Neural progenitor cell (in vitro differentiated cells): ENCODE measurements around the gene IGSF3. TPM values are rescaled to one million over a fixed set of nuclear protein-coding genes. Genes with fewer than 3 reads are reported as not detected.
"Not testable (repeated sequence)": the region's sequence is repeated elsewhere in the genome, so short reads cannot be mapped to it uniquely, and the experiment has no call there.

Experiments
- DNase-seq: peaks from one replicate; pipeline ENCODE4 v3.0.0-alpha.2; 2016; ENCODE audit warnings: low spot score
- H2AFZ ChIP-seq: fragments of 200-600 bp; sonication (generic); replicated peaks from 2 replicates; pipeline ENCODE4 v1.6.1; 2016; ENCODE audit warnings: antibody characterized with exemption
- H3F3A ChIP-seq: fragments of 200-600 bp; sonication (generic); 2 replicates; pipeline ENCODE4 v1.6.1; 2016; ENCODE audit warnings: antibody characterized with exemption, low read depth
- H3K27ac ChIP-seq: fragments of 200-600 bp; sonication (generic); 2 replicates; pipeline ENCODE4 v1.5.1; 2016; ENCODE audit warnings: mild to moderate bottlenecking
- H3K27me3 ChIP-seq: fragments of 200-600 bp; sonication (generic); 2 replicates; pipeline ENCODE4 v1.6.1; 2016; ENCODE audit warnings: mild to moderate bottlenecking, moderate library complexity
- H3K36me3 ChIP-seq: fragments of 200-600 bp; sonication (generic); 2 replicates; pipeline ENCODE4 v1.5.1; 2016
- H3K4me1 ChIP-seq: fragments of 200-600 bp; sonication (generic); 2 replicates; pipeline ENCODE4 v1.6.1; 2016; ENCODE audit warnings: mixed run types
- H3K4me2 ChIP-seq: fragments of 200-600 bp; sonication (generic); 2 replicates; pipeline ENCODE4 v1.6.1; 2016
- H3K4me3 ChIP-seq: fragments of 200-600 bp; sonication (generic); 2 replicates; pipeline ENCODE4 v1.5.1; 2016
- H3K79me2 ChIP-seq: fragments of 200-600 bp; sonication (generic); 2 replicates; pipeline ENCODE4 v1.6.1; 2016; ENCODE audit warnings: low read depth
- H3K9ac ChIP-seq: fragments of 200-600 bp; sonication (generic); 2 replicates; pipeline ENCODE4 v1.6.1; 2016
- H3K9me3 ChIP-seq: fragments of 200-600 bp; sonication (generic); 2 replicates; pipeline ENCODE4 v1.5.1; 2016; ENCODE audit warnings: low read depth
- H4K20me1 ChIP-seq: fragments of 200-600 bp; sonication (generic); 2 replicates; pipeline ENCODE4 v1.6.1; 2016; ENCODE audit warnings: low read depth
- H3K27ac Mint-ChIP-seq: 3 replicates; pipeline ENCODE4 v1.8.0; 2021; ENCODE audit warnings: mixed read lengths
- H3K27me3 Mint-ChIP-seq: 2 replicates; pipeline ENCODE4 v1.8.0; 2022; ENCODE audit warnings: low read depth, mild to moderate bottlenecking, inconsistent platforms, moderate library complexity, mixed read lengths; ENCODE audit not compliant: insufficient read depth
- H3K36me3 Mint-ChIP-seq: 3 replicates; pipeline ENCODE4 v1.8.0; 2021; ENCODE audit warnings: mixed read lengths
- H3K4me1 Mint-ChIP-seq: 3 replicates; pipeline ENCODE4 v1.8.0; 2021; ENCODE audit warnings: mixed read lengths
- H3K4me3 Mint-ChIP-seq: 3 replicates; pipeline ENCODE4 v1.8.0; 2021; ENCODE audit warnings: mild to moderate bottlenecking, moderate library complexity, mixed read lengths
- H3K9me3 Mint-ChIP-seq: 3 replicates; pipeline ENCODE4 v1.8.0; 2020; ENCODE audit warnings: mixed read lengths
- total RNA-seq: library from RNA; depleted of rRNA; stranded (reverse); fragments of >200 nt; gene quantifications from 2 replicates; pipeline ENCODE4 v1.2.3, GENCODE V29; 2015; ENCODE audit warnings: low replicate concordance
- TF ChIP-seq, protein P1 (sequence below): fragments of 200-600 bp; sonication (generic); IDR thresholded peaks from 2 replicates; pipeline ENCODE4 v1.5.1; 2017; ENCODE audit warnings: antibody characterized with exemption, mild to moderate bottlenecking

The IGSF3 gene
- total RNA-seq, 1 donor from 2014 or later = 24.0 TPM

DNA sequence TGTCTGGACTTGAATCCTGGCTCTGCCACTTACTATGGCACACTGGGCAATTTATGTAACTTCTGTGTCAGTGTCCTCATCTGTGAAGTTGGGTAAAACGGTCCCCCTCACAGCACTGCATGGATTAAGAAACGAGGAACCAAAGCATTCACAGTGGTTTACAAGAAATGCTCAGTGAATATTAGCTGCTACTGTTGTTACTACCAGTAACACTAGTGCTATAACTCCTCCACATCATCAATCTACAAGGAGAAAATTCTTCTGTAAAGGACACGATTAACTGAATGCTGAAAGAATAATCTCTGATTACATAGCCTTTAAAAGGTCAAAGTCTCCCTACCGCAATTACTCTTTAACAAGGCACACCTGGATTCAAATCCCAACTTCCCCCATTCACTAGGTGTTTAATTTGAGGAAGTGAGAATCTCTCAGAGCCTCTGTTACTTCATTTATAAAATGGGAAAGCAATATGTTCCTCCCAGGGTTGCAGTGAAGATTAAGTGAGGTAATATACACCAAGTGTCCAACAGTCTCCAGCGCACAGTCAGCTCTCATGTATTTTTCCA is 70.7 kb downstream of the IGSF3 start:
- not testable (repeated sequence) for H3K4me3 ChIP-seq, H4K20me1 ChIP-seq, H3K36me3 ChIP-seq, H3K27me3 ChIP-seq, H3K9ac ChIP-seq, H3F3A ChIP-seq, H2AFZ ChIP-seq, H3K27ac Mint-ChIP-seq, H3K27ac ChIP-seq, H3K4me1 ChIP-seq, H3K36me3 Mint-ChIP-seq, DNase-seq, H3K9me3 ChIP-seq, H3K4me3 Mint-ChIP-seq, H3K9me3 Mint-ChIP-seq, H3K79me2 ChIP-seq, H3K4me2 ChIP-seq, H3K27me3 Mint-ChIP-seq
- peaks cover 20% of the 10 kb centered on the region for H3K4me1 Mint-ChIP-seq

DNA sequence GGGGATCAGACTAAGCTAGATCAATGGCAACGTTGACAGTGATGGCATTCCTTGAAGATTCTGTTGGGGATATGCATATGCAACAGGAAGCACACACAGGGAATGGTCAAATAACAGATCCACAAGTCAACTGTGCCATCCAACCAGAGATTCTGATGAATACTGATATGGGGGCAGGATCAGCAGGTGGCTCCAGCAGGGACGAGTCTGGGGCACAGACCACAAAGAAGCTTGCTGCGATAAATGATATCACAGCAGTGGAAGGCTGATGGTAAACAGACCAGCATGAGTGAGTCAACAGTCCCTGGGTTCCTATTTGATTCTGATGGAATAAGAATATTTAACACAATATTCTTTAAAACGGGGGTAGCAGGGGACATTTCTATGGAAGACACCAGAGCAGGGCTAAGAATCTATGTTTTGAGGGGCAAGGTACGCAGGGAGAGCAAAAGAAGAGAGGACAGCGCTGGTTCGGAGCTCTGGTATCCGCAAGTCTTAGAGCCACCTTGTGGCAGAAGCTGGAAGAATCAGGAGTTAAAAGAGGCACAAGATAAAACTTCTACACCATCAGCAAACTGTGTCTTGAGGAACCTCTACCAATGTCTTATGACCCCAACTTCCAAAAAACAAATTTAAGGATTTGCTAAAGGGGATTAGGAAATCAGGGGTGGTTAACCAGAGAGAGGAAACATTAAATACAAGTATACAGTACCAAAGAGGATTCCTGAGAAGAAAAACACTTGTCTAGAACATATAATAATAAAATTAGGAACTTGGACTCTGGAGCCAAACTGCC is 71.4 kb downstream of the IGSF3 start:
- peak overlapping the region; percentile 2 for H2AFZ ChIP-seq
- not testable (repeated sequence) for H3K4me1 ChIP-seq, H3K4me3 Mint-ChIP-seq, H3K9me3 ChIP-seq, H3F3A ChIP-seq, H3K9ac ChIP-seq, H3K36me3 Mint-ChIP-seq, H3K36me3 ChIP-seq, H3K4me2 ChIP-seq, H3K4me3 ChIP-seq, H4K20me1 ChIP-seq, H3K9me3 Mint-ChIP-seq, H3K27me3 ChIP-seq, H3K27ac ChIP-seq, H3K27ac Mint-ChIP-seq, H3K27me3 Mint-ChIP-seq, H3K79me2 ChIP-seq
- peaks cover 23% of the 10 kb centered on the region for H3K4me1 Mint-ChIP-seq
- DNase-seq = peak; percentile 53
- TF ChIP-seq, protein P1, sequence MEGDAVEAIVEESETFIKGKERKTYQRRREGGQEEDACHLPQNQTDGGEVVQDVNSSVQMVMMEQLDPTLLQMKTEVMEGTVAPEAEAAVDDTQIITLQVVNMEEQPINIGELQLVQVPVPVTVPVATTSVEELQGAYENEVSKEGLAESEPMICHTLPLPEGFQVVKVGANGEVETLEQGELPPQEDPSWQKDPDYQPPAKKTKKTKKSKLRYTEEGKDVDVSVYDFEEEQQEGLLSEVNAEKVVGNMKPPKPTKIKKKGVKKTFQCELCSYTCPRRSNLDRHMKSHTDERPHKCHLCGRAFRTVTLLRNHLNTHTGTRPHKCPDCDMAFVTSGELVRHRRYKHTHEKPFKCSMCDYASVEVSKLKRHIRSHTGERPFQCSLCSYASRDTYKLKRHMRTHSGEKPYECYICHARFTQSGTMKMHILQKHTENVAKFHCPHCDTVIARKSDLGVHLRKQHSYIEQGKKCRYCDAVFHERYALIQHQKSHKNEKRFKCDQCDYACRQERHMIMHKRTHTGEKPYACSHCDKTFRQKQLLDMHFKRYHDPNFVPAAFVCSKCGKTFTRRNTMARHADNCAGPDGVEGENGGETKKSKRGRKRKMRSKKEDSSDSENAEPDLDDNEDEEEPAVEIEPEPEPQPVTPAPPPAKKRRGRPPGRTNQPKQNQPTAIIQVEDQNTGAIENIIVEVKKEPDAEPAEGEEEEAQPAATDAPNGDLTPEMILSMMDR = peak; percentile 67

DNA sequence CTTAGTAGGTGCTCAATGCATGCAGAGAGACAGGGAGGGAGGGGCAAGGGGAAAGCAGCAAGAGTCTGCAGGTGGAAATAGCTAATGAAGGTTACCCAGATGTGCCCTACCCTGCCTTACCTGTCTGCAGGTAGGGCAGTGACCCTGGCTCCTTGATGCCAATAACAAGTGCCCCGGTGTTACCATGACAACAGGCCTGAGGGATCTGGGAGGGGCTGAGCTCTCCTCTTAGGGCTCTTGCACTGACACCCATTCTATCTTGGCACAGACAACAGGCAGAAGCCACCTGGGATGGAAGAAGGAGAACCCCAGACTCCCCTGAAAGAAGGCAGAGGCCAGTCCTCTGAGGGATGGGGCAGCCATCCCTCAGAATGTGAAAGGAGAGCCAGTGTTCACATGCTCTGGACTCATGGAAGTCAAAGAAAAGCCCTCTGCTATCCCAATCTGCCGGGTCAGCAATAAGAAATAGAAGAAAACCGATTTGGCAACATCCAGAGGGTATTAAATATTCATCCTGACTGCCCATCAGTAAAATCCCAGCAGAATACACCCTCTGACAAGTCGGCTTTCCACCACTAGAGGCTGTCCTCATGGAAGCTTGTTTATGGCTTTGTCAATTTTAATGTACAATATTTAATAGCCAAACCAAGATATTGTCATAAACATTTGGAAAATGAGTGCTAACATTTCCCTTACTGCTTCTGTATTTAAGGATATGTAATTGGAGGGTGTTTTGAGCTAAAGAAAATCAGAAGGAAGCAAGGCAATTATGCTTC is 72.3 kb downstream of the IGSF3 start:
- not testable (repeated sequence) for H3K27ac ChIP-seq

DNA sequence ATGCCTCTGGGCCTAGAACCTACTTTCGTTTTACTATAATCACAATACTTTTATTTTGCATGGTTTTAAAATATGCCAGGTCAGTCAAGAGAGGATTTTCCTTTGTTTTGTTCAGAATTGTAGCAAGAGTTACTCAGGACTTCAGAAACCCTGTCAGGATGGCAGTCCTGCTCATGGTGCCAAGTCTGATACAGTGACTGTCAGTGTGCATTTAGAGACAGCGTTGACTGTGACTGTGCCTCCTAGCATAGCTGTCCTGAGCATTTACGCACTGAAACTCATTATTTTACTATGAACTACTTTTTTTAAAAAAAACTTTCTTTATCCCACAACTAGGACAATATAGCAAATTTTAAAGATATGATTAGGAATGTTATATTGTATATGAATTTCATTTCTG is 73.6 kb downstream of the IGSF3 start:
- H3K27ac Mint-ChIP-seq, H3K79me2 ChIP-seq, H3K36me3 Mint-ChIP-seq, H3K9me3 Mint-ChIP-seq, H3K27ac ChIP-seq, DNase-seq, H3K9me3 ChIP-seq, H3K4me3 Mint-ChIP-seq, H3K4me2 ChIP-seq, H2AFZ ChIP-seq, H3K9ac ChIP-seq, H4K20me1 ChIP-seq, H3K27me3 Mint-ChIP-seq, H3K27me3 ChIP-seq, H3K4me1 ChIP-seq, H3F3A ChIP-seq, H3K36me3 ChIP-seq, H3K4me3 ChIP-seq: not testable (repeated sequence)
- H3K4me1 Mint-ChIP-seq = peaks cover 29% of the 10 kb centered on the region

More for the DNA sequence above, 72.3 kb downstream of the IGSF3 start:
- H3K4me3 Mint-ChIP-seq, H3K9ac ChIP-seq, H4K20me1 ChIP-seq, H3K9me3 Mint-ChIP-seq, H3K4me3 ChIP-seq, H3F3A ChIP-seq, DNase-seq, H3K36me3 ChIP-seq, H3K4me1 ChIP-seq, H3K27ac Mint-ChIP-seq, H3K9me3 ChIP-seq, H2AFZ ChIP-seq, H3K27me3 ChIP-seq, H3K79me2 ChIP-seq, H3K36me3 Mint-ChIP-seq, H3K27me3 Mint-ChIP-seq, H3K4me2 ChIP-seq: not testable (repeated sequence)
- TF ChIP-seq, protein P1 = peak; percentile 34
- peaks cover 26% of the 10 kb centered on the region for H3K4me1 Mint-ChIP-seq

DNA sequence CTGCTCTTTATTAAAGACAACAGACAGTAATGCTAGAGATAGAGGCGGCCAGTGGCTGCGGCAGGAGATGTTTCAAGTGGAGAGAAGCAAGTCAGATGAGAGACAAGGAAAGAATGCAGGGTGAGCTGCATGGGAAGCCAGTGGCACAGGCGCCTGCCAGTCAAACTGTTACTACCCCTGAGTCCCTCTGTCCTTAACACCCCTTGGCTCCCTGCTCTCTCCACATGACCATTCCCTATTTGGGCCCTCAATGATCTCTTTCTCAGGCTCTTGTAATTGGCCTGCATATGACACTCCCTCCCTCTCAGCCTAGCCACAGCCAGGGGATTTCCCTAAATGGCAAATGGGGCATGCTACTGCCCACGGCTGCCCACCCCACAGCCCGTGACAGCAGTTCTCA is 74.1 kb downstream of the IGSF3 start:
- not testable (repeated sequence) for H3F3A ChIP-seq, H3K4me3 Mint-ChIP-seq

DNA sequence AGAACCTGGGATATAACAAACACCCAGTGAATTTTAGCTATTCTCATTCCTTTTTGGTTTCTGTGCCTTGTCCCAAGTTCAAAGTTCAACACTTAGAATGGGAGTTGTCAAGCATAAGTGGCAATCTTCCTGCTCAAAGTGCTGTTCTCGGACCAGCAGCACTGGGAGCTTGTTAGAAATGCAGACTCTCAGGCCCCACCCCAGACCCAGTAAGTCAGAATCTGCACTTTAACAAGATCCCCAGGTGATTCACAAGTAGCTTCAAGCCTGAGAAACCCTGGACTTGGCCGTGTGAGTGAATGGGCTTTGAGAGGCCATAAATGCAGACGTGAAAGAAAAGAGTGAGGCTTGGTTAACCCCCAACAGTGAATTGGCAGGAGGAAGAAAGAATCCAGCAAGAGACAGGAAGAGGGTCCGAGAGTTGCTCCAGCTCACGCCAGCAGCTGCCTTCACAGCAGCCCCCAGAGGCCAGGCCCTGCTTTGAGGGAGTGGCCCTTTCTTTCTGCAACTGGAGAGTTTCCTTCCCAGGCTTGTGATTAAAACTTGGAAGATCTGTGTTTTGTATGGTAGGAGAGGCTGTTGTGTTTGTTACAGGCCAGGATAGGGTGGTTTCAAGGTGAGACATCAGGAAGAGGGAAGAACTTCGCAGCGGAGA is 75.5 kb downstream of the IGSF3 start:
- Mint-ChIP-seq H3K4me1 (peaks cover 33% of the 10 kb centered on the region), H3K27ac (peak overlapping the region; percentile 74)
- not testable (repeated sequence) for H3F3A ChIP-seq

More for the DNA sequence above, 74.1 kb downstream of the IGSF3 start:
- not testable (repeated sequence) for H3K36me3 Mint-ChIP-seq, H3K9me3 Mint-ChIP-seq, H3K27ac ChIP-seq, H3K27me3 Mint-ChIP-seq, H3K27me3 ChIP-seq, H4K20me1 ChIP-seq, H3K4me1 ChIP-seq, H3K79me2 ChIP-seq, H2AFZ ChIP-seq, H3K36me3 ChIP-seq, H3K27ac Mint-ChIP-seq, DNase-seq, H3K4me3 ChIP-seq, H3K9me3 ChIP-seq, H3K4me2 ChIP-seq, H3K9ac ChIP-seq
- H3K4me1 Mint-ChIP-seq = peaks cover 29% of the 10 kb centered on the region

More for the DNA sequence above, 75.5 kb downstream of the IGSF3 start:
- not testable (repeated sequence) for H3K9ac ChIP-seq, H3K4me3 Mint-ChIP-seq, H3K4me3 ChIP-seq, H3K4me1 ChIP-seq, H3K27me3 ChIP-seq, H4K20me1 ChIP-seq, H3K27ac ChIP-seq, DNase-seq, H3K36me3 ChIP-seq, H3K9me3 ChIP-seq, H3K36me3 Mint-ChIP-seq, H3K79me2 ChIP-seq, H2AFZ ChIP-seq, H3K9me3 Mint-ChIP-seq, H3K27me3 Mint-ChIP-seq, H3K4me2 ChIP-seq
